ENCODE results near the gene LSM3.

LSM3 gene

GRCh38 chr3:14246414-14246813, 67.8 kb downstream of the LSM3 start:
- TF ChIP-seq CTCF (IDR thresholded peaks at IDR 0.05), result no peak
- no peaks in the 10 kb centered on the region for H3K36me3 ChIP-seq
- H3K27ac ChIP-seq, result no peak overlapping the region
- H3K9me3 ChIP-seq, result no peaks in the 10 kb centered on the region
- H3K4me3 ChIP-seq, result no peak overlapping the region
- DNase-seq, result no peak
- H3K27me3 ChIP-seq, result peaks cover 0 to 15% of the 10 kb centered on the region in 2 donors
- H3K4me1 ChIP-seq, result no peaks in the 10 kb centered on the region
- intact Hi-C loops (cut with DNase I; ENCODE audit: low total_unique reads), result no loop called here

GRCh38 chr3:14248477-14248848, 69.8 kb downstream of the LSM3 start:
- Histone ChIP-seq H3K4me3 (no peak overlapping the region), H3K27ac (no peak overlapping the region), H3K36me3 (no peaks in the 10 kb centered on the region), H3K4me1 (no peaks in the 10 kb centered on the region), H3K27me3 (peaks cover 0 to 15% of the 10 kb centered on the region in 2 donors), H3K9me3 (no peaks in the 10 kb centered on the region)
- no peak for TF ChIP-seq CTCF (IDR thresholded peaks at IDR 0.05)
- no peak for DNase-seq
- intact Hi-C loops (cut with DNase I; ENCODE audit: low total_unique reads), result no loop called here

- Histone ChIP-seq H3K4me3 (no peak overlapping the region), H3K36me3 (no peaks in the 10 kb centered on the region), H3K9me3 (no peaks in the 10 kb centered on the region), H3K4me1 (no peaks in the 10 kb centered on the region), H3K27ac (no peak overlapping the region), H3K27me3 (peaks cover 0 to 15% of the 10 kb centered on the region in 2 donors)
- intact Hi-C loops (cut with DNase I; ENCODE audit: low total_unique reads), result no loop called here
- no peak for DNase-seq
- TF ChIP-seq CTCF (IDR thresholded peaks at IDR 0.05), result no peak
Measured at GRCh38 chr3:14248849-14249523, 70.4 kb downstream of the LSM3 start.
